GM19395 (cell line): ENCODE data around the gene PPP2R2D.
A peak's percentile ranks its signal among the peaks of the same experiment; 100 is the strongest.

Experiments
- ATAC-seq: cut with Tn5 transposase; IDR thresholded peaks from one replicate; pipeline ENCODE4 v1.9.1; 2021; ENCODE audit warnings: mild to moderate bottlenecking, moderate library complexity; ENCODE audit not compliant: unreplicated experiment

Gene PPP2R2D

GRCh38 chr10:131886237-131886636 is 14.6 kb upstream of the PPP2R2D start:
- ATAC-seq = no peak

- no peak for ATAC-seq
Measured at GRCh38 chr10:131888186-131888604, 12.6 kb upstream of the PPP2R2D start.

DNA sequence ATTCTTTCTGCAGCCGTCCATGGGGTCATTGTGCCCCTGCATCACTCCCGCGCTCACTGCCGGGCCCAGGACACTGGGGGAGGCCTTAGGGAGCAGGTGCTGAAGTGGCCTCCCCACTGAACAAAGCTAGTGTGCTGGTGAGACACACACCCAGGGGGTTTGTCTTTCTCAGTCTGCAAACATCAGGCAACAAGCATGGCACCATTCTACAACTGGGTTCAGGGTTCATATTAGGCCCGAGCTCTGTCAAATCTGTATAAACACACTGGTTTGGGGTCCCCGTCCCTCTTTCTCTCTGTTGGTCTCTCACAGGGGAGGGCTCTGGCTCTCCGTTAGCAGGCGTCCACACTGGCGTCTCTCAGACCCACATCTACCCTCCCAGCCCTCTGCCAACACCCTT is 11.1 kb upstream of the PPP2R2D start:
- ATAC-seq = no peak

DNA sequence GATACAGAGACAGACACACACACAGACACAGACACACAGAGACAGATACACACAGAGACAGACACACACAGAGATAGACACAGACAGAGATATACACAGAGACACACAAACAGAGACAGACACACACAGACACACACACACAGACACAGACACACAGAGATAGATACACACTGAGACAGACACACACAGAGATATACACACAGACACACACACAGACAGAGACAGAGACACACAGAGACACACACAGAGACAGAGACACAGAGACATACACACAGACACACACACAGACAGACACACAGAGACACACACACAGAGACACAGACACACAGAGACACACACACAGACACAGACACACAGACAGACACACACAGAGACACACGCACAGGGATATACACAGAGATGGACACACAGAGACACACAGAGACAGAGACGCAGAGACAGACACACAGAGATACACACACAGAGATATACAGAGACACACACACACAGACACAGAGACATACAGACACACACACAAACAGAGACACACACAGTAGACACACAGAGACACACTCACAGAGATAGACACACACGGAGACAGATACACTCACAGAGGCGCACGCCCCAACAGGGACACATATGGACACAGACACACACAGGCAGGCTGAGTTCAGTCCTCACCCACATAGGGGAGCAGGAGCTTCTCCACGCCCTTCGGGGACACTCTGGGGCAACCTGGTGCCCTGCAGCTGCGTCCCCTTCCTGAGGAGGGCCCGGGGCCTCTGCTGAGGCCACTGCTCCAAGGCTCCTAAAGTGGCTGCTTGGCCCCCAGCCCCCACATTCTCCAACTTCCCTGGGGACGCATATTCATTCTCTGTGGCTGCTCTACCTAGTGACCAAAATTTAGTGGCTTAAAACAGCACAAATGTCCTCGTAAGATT is 10.3 kb upstream of the PPP2R2D start:
- ATAC-seq = no peak

DNA sequence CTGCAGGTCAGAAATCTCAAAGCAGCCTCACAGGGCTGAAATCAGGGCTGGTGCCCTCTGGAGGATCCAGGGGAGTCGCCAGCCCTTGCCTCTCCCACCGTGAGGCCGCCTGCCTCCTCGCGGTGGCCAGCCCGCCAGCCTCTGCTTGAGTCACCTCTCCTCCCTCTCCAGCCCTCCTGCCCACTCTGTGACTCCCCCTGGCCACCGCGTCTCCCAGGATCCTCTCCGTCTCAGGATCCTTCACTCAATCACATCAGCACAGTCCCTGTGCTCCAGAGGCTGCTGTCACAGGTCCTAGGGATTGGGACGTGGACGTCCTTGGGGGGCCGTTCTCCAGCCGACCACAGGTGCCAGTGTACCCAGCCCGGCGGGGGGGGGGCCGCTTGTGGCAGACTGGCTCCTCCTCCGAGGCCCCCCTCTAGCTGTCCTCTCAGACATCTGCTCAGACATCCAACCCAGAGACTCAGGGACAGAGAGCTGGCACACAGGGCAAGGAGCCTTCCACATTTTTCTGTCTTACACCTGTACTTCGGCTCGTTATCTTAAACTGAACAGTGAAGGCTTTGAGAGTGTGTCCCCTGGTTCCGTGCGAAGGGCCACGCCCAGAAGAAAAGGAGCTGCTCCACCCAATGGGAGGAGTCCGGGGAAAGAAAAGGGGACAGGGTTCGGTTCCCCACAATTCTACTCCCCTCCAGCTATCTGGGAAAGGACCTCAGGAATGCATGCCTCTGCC is 9.4 kb upstream of the PPP2R2D start:
- no peak for ATAC-seq

DNA sequence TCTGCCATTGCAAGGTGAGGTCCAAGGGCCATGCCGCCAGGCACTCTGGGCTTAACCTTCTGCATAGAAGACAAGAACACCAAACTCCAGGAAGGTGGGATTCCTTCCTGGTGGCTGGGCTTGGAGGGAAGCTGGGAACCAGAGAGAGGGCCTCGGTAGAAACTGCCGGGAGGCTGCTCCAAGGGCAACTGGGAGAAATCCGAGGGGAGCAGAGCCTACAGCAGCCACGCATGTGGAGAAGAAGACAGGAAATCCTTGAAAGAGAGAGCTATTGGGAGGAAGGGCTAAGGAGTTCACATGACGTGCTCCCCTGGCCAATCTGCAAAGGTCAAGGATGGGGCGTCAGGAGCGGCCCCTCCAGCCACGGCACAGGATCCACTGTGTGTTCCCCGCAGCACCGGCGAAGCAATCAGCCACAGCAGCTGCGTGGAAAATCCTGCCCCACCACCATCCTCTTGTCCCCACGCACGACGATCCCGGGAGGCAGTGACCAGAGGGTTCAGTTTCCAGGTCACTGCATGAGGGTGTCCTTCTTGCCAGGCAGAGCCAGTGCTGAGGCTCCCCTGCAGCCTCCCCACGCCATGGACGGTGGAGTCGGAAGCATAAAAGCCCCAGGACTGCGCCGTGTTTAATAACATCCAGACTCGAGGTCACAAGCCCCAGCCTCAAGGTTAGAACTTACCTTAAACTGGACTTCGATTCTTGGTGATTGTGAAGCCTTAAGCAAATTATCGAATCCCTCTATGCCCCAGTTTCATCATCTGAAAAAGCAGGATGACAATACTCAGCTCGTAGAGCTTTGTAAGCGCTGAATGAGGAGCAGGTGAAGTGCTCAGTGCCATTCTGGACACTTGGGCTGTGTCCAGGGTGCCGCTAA is 8.6 kb upstream of the PPP2R2D start:
- ATAC-seq = no peak

GRCh38 chr10:131892806-131893675 is 7.8 kb upstream of the PPP2R2D start:
- ATAC-seq = no peak

DNA sequence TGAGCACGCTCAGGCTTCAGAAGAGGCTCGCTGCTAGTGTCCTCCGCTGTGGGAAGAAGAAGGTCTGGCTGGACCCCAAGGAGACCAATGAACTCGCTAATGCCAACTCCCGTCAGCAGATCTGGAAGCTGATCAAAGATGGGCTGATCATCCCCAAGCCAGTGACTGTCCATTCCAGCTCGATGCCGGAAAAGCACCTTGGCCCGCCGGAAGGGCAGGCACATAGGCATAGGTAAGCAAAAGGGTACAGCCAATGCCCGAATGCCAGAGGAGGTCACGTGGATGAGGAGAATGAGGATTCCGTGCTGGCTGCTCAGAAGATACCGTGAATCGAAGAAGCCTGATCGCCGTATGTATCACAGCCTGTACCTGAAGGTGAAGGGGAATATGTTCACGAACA is 5.7 kb upstream of the PPP2R2D start:
- no peak for ATAC-seq

- no peak for ATAC-seq
Measured at GRCh38 chr10:131896403-131896802, 4.4 kb upstream of the PPP2R2D start.

- ATAC-seq = no peak
Measured at GRCh38 chr10:131897297-131897899, 3.4 kb upstream of the PPP2R2D start.

GRCh38 chr10:131898061-131898460 is 2.7 kb upstream of the PPP2R2D start:
- no peak for ATAC-seq

- no peak for ATAC-seq
Measured at GRCh38 chr10:131898713-131899112, 2.1 kb upstream of the PPP2R2D start.

DNA sequence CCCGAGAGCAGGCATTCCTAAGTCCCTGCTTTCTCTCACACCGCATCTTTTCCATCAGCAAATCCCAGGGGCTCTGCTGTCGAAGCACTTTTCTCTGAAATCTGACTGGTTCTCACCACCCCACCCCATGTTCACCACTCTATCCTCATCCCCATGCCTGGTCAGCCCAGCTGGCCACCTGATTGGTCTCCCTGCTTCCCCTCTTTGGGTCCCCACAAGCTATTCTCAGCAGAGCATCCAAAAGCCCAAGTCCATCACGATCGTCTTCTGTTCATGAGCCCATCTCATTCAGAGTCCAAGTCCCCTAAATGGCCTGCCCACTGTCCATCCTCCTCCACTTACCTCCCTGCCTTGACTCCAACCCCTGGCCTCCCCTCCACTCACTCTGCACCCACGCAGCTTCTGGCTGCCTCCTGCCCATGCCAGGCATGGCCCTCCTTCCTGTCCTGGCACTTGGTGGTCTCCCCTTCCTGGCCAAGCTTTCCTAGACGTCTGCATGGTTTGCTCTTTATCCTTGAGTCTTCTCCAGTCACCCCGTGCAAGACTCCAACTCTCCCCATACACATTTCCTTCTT is 1.6 kb upstream of the PPP2R2D start:
- ATAC-seq = no peak

GRCh38 chr10:131899695-131900349 is 986 bp upstream of the PPP2R2D start:
- ATAC-seq = peak; percentile 1

- peak; percentile 31 for ATAC-seq
Measured at GRCh38 chr10:131901181-131901829, 497 bp downstream of the PPP2R2D start.

- no peak for ATAC-seq
Measured at GRCh38 chr10:131902211-131902610, 1.4 kb downstream of the PPP2R2D start.

DNA sequence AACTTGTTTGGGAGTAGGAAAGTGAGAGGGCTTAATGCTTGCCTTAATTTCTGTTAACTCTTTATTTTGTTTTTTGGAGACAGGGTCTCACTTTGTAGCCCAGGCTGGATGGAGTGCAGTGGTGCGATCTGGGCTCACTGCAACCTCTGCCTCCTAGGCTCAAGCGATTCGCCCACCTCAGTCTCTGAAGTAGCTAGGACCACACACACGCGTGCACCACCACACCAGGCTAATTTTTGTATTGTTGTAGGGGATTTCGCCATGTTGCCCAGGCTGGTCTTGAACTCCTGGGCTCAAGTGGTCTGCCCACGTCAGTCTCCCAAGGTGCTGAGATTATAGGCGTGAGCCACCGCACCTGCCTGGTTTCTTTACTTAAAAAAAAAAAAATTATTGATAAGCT is 1.9 kb downstream of the PPP2R2D start:
- ATAC-seq = no peak

GRCh38 chr10:131905267-131905571 is 4.4 kb downstream of the PPP2R2D start:
- ATAC-seq = no peak
